ENCODE measurements around the gene RNF220.

The RNF220 gene

GRCh38 chr1:44566281-44567046 is 161.4 kb downstream of the RNF220 start:
- no peak for TF ChIP-seq GATA3 (IDR thresholded peaks at IDR 0.05; ENCODE audit: low read depth, low read length)
- TF ChIP-seq GATA2 (IDR thresholded peaks at IDR 0.05; ENCODE audit: low read depth, low read length): no peak

- no peak for TF ChIP-seq GATA2 (IDR thresholded peaks at IDR 0.05; ENCODE audit: low read depth, low read length)
- TF ChIP-seq GATA3 (IDR thresholded peaks at IDR 0.05; ENCODE audit: low read depth, low read length): no peak
Observed at GRCh38 chr1:44568128-44568900, 163.3 kb downstream of the RNF220 start.

- TF ChIP-seq GATA2 (IDR thresholded peaks at IDR 0.05; ENCODE audit: low read depth, low read length): no peak
- no peak for TF ChIP-seq GATA3 (IDR thresholded peaks at IDR 0.05; ENCODE audit: low read depth, low read length)
Observed at GRCh38 chr1:44569491-44569890, 164.4 kb downstream of the RNF220 start.

GRCh38 chr1:44571712-44572571 is 166.9 kb downstream of the RNF220 start:
- TF ChIP-seq GATA3 (IDR thresholded peaks at IDR 0.05; ENCODE audit: low read depth, low read length) (no peak), GATA2 (IDR thresholded peaks at IDR 0.05; ENCODE audit: low read depth, low read length) (no peak)

GRCh38 chr1:44572572-44572879 is 167.5 kb downstream of the RNF220 start:
- no peak for TF ChIP-seq GATA2 (IDR thresholded peaks at IDR 0.05; ENCODE audit: low read depth, low read length)
- TF ChIP-seq GATA3 (IDR thresholded peaks at IDR 0.05; ENCODE audit: low read depth, low read length): no peak

- no peak for TF ChIP-seq GATA3 (IDR thresholded peaks at IDR 0.05; ENCODE audit: low read depth, low read length)
- no peak for TF ChIP-seq GATA2 (IDR thresholded peaks at IDR 0.05; ENCODE audit: low read depth, low read length)
Observed at GRCh38 chr1:44575396-44575795, 170.3 kb downstream of the RNF220 start.

GRCh38 chr1:44576456-44577150 is 171.5 kb downstream of the RNF220 start:
- no peak for TF ChIP-seq GATA3 (IDR thresholded peaks at IDR 0.05; ENCODE audit: low read depth, low read length)
- TF ChIP-seq GATA2 (IDR thresholded peaks at IDR 0.05; ENCODE audit: low read depth, low read length): no peak

GRCh38 chr1:44581205-44581604 is 176.2 kb downstream of the RNF220 start:
- TF ChIP-seq GATA2 (IDR thresholded peaks at IDR 0.05; ENCODE audit: low read depth, low read length) (no peak), GATA3 (IDR thresholded peaks at IDR 0.05; ENCODE audit: low read depth, low read length) (no peak)

- TF ChIP-seq GATA3 (IDR thresholded peaks at IDR 0.05; ENCODE audit: low read depth, low read length) (no peak), GATA2 (IDR thresholded peaks at IDR 0.05; ENCODE audit: low read depth, low read length) (no peak)
Observed at GRCh38 chr1:44584167-44584566, 179.1 kb downstream of the RNF220 start.

- TF ChIP-seq GATA3 (IDR thresholded peaks at IDR 0.05; ENCODE audit: low read depth, low read length) (no peak), GATA2 (IDR thresholded peaks at IDR 0.05; ENCODE audit: low read depth, low read length) (no peak)
Observed at GRCh38 chr1:44585315-44585920, 180.4 kb downstream of the RNF220 start.

- TF ChIP-seq GATA2 (IDR thresholded peaks at IDR 0.05; ENCODE audit: low read depth, low read length): no peak
- TF ChIP-seq GATA3 (IDR thresholded peaks at IDR 0.05; ENCODE audit: low read depth, low read length): no peak
Observed at GRCh38 chr1:44587796-44588460, 182.9 kb downstream of the RNF220 start.

- TF ChIP-seq GATA2 (IDR thresholded peaks at IDR 0.05; ENCODE audit: low read depth, low read length) (no peak), GATA3 (IDR thresholded peaks at IDR 0.05; ENCODE audit: low read depth, low read length) (no peak)
Observed at GRCh38 chr1:44588551-44589210, 183.6 kb downstream of the RNF220 start.

All from SH-SY5Y (cell line).